Panc1 (cell line): ENCODE results near the gene RMDN3. TPM values are rescaled to one million over a fixed set of nuclear protein-coding genes. Genes with fewer than 3 reads are reported as not detected.

Experiments
- ATAC-seq: fragments of 200-7000 bp; cut with Tn5 transposase; 2 replicates; pipeline ENCODE4 v1.9.1; 2020; ENCODE audit warnings: mild to moderate bottlenecking, moderate library complexity
- BruUV-seq: library from RNA; stranded (reverse); fragments of 400-500 nt; replicated peaks from 2 replicates; lab custom pipeline; 2021; lab: Mats Ljungman, UMichigan
- CTCF ChIA-PET: fragments of 300-600 bp; sonication (Branson Sonifier 250); formaldehyde crosslinking; loops from one replicate; lab custom pipeline; 2022; ENCODE audit warnings: antibody characterized with exemption; lab: Charles Lee
- POLR2A ChIA-PET: fragments of 300-600 bp; sonication (Branson Sonifier 250); formaldehyde crosslinking; loops from one replicate; lab custom pipeline; 2022; ENCODE audit warnings: antibody characterized with exemption; lab: Charles Lee
- DNase-seq: peaks from one replicate; pipeline ENCODE4 v3.0.0-alpha.2; 2010; ENCODE audit warnings: low read depth, low spot score
- H3K27ac ChIP-seq: 2 replicates; pipeline ENCODE4 v1.5.1; 2011; ENCODE audit warnings: mild to moderate bottlenecking, low read length, inconsistent platforms
- H3K27me3 ChIP-seq: fragments of 200-500 bp; sonication (Bioruptor generic); 2 replicates; pipeline ENCODE4 v1.6.0; 2014; ENCODE audit warnings: low read length, inconsistent platforms; ENCODE audit not compliant: control insufficient read depth, insufficient read depth
- H3K36me3 ChIP-seq: fragments of 200-500 bp; sonication (Bioruptor generic); 2 replicates; pipeline ENCODE4 v1.5.1; 2014; ENCODE audit warnings: inconsistent platforms, mild to moderate bottlenecking, low read length, moderate library complexity; ENCODE audit not compliant: control insufficient read depth, insufficient read depth
- H3K4me1 ChIP-seq: 2 replicates; pipeline ENCODE4 v1.5.1; 2011; ENCODE audit warnings: inconsistent platforms, mild to moderate bottlenecking, low read length, moderate library complexity; ENCODE audit not compliant: control insufficient read depth, insufficient read depth
- H3K4me3 ChIP-seq, 2 experiments: 2 replicates each; pipeline ENCODE4 v1.5.1; 2011 to 2012; ENCODE audit warnings: low read depth in 2 of 2, low read length in 2 of 2, mild to moderate bottlenecking in 2 of 2, inconsistent platforms in 1 of 2, moderate library complexity in 1 of 2
- H3K9me3 ChIP-seq: fragments of 200-500 bp; sonication (Bioruptor generic); 2 replicates; pipeline ENCODE4 v1.5.1; 2014; ENCODE audit warnings: low read depth, mild to moderate bottlenecking, inconsistent platforms, low read length, moderate library complexity; ENCODE audit not compliant: control insufficient read depth, insufficient read depth
- CTCF ChIP-seq: fragments of 450-650 bp; IDR thresholded peaks from 2 replicates; pipeline ENCODE4 v1.5.1; 2017; ENCODE audit warnings: mild to moderate bottlenecking
- POLR2AphosphoS5 ChIP-seq: IDR thresholded peaks from 2 replicates; pipeline ENCODE4 v1.6.1; 2012; ENCODE audit warnings: mild to moderate bottlenecking, low read depth, low read length, moderate library complexity
- REST ChIP-seq, 2 experiments: IDR thresholded peaks; 2 replicates each; pipeline ENCODE4 v1.6.1; 2011 to 2012; ENCODE audit warnings: low read depth in 2 of 2, control low read depth in 1 of 2, low read length in 1 of 2, mild to moderate bottlenecking in 1 of 2, moderate library complexity in 1 of 2; ENCODE audit not compliant: insufficient read depth in 1 of 2
- SIN3A ChIP-seq: IDR thresholded peaks from 2 replicates; pipeline ENCODE4 v1.6.1; 2012; ENCODE audit warnings: low read depth, mild to moderate bottlenecking, low read length, moderate library complexity, borderline replicate concordance; ENCODE audit not compliant: insufficient read depth
- TCF7L2 ChIP-seq: IDR thresholded peaks from 2 replicates; pipeline ENCODE4 v1.6.1; 2011; ENCODE audit warnings: mild to moderate bottlenecking, low read depth, low read length, inconsistent platforms
- in situ Hi-C: cut with HindIII; loops from 2 replicates; pipeline ENCODE4 v1.10.0; 2016; ENCODE audit warnings: low sequenced_read_pairs, low pct_unique_long_range_greater_than_20kb
- intact Hi-C: fragments of 100-400 bp; cut with micrococcal nuclease; formaldehyde crosslinking; loops from one replicate; pipeline ENCODE4 v1.10.0; 2022; ENCODE audit not compliant: unreplicated experiment
- total RNA-seq: library from RNA; stranded (reverse); gene quantifications from one replicate; pipeline ENCODE4 v1.2.1, GENCODE V29; 2021; ENCODE audit not compliant: unreplicated experiment

The RMDN3 gene
- total RNA-seq, 1 experiment from 2014 or later: 33.2 TPM

GRCh38 chr15:40769274-40770146, 14.5 kb upstream of the RMDN3 start, which contains the start of gene C15orf62:
Gene C15orf62, plus strand, starts transcription at chr15:40769980. Its CDS starts 516 bp downstream, at chr15:40770496.
- no peak within 1 kb of the TSS for H3K4me3 ChIP-seq
- intact Hi-C loops: no loop called here
- H3K9me3 ChIP-seq: no peaks in the 10 kb centered on the region
- DNase-seq (no peak), ATAC-seq (no peak)
- no TSS peak for BruUV-seq
- H3K27ac ChIP-seq: no peak within 1 kb of the TSS
- peaks cover 40% of the 10 kb centered on the region for H3K4me1 ChIP-seq
- no peaks in the 10 kb centered on the region for H3K27me3 ChIP-seq
- POLR2A ChIA-PET: no interaction called here
- H3K36me3 ChIP-seq: no peaks in the 10 kb centered on the region
- no peak for TF ChIP-seq REST (IDR thresholded peaks at IDR 0.05; ENCODE audit: insufficient read depth in 1 of 2, low read depth in 2 of 2, low read length in 1 of 2)
- TF ChIP-seq CTCF: no peak
- no peak for TF ChIP-seq POLR2AphosphoS5
- no peak for TF ChIP-seq SIN3A
- no peak for TF ChIP-seq TCF7L2
- CTCF ChIA-PET: interaction anchor here (0.5 to 0.7 kb wide), 2 partner anchors 35 to 297 kb away, joined by 4 read pairs; no protein-coding TSS in a partner anchor
- in situ Hi-C loops: no loop called here

GRCh38 chr15:40768521-40769273, 13.6 kb upstream of the RMDN3 start:
- Histone ChIP-seq H3K4me3 (no peak overlapping the region), H3K4me1 (peaks cover 41% of the 10 kb centered on the region), H3K27me3 (no peaks in the 10 kb centered on the region), H3K9me3 (no peaks in the 10 kb centered on the region), H3K27ac (no peak overlapping the region), H3K36me3 (no peaks in the 10 kb centered on the region)
- in situ Hi-C loops (no loop called here), intact Hi-C loops (no loop called here)
- CTCF ChIA-PET: no interaction called here
- BruUV-seq: no TSS peak
- no peak for ATAC-seq
- POLR2A ChIA-PET: no interaction called here
- TF ChIP-seq TCF7L2: no peak
- TF ChIP-seq SIN3A: no peak
- TF ChIP-seq POLR2AphosphoS5: no peak
- TF ChIP-seq CTCF: no peak
- no peak for DNase-seq
